Renal cortex interstitium (tissue), 11 donors: Measurements from ENCODE around the gene SRSF5. TPM values are rescaled to one million over a fixed set of nuclear protein-coding genes. Genes with fewer than 3 reads are reported as not detected.

ENCODE experiments used
- DNase-seq, 11 donors: peaks; one replicate each; pipeline ENCODE4 v3.0.0-alpha.2; 2013; ENCODE audit warnings: low read depth in 9 of 11, low spot score in 4 of 11; ENCODE audit errors: extremely low read depth in 1 of 11
- polyA plus RNA-seq, 3 donors: library from polyadenylated mRNA; unstranded; fragments of 120-200 nt; gene quantifications; one replicate each; pipeline ENCODE4 v1.2.1, GENCODE V29; 2013; ENCODE audit not compliant: insufficient read length in 3 of 3

The SRSF5 gene
- polyA plus RNA-seq, 3 donors, result 657 to 838 (median 727) TPM

GRCh38 chr14:69819607-69820006 is 52.7 kb downstream of the SRSF5 start:
- DNase-seq, result no peak

GRCh38 chr14:69820991-69821390 is 54.0 kb downstream of the SRSF5 start:
- no peak for DNase-seq

Other genes starting within 250 kb of the SRSF5 start
- gene CCDC177, start 192.3 kb upstream of the SRSF5 start, polyA plus RNA-seq, result under 1 TPM; 0.05 to 0.11 (median 0.09) TPM
- 10 to 100 TPM; 19.4 to 22.8 (median 19.8) TPM for gene SUSD6, start 155.5 kb upstream of the SRSF5 start, polyA plus RNA-seq
- under 1 TPM in 2 of 3 donors, not detected in 1; 0.04 to 0.26 TPM for gene SLC10A1, start 30.1 kb downstream of the SRSF5 start, polyA plus RNA-seq
- gene SMOC1, start 112.3 kb downstream of the SRSF5 start, polyA plus RNA-seq, result 1 to 10 TPM; 1.7 to 2.4 (median 2.1) TPM